K562 (cell line): ENCODE data around the gene LCP2. TPM values are rescaled to one million over a fixed set of nuclear protein-coding genes. Genes with fewer than 3 reads are reported as not detected.

Experiments
- ETV6 ChIP-seq, 3 experiments: fragments of 150-350 bp in 1 of 3; sonication (generic) in 1 of 3; formaldehyde crosslinking in 1 of 3; IDR thresholded peaks; 2 replicates each; pipeline versions ENCODE4 v1.6.1 to v1.8.0; 2014 to 2022; ENCODE audit warnings: borderline replicate concordance in 2 of 3, low read depth in 2 of 3, antibody characterized with exemption in 1 of 3, low read length in 1 of 3, mild to moderate bottlenecking in 1 of 3, missing genetic modification reagents in 1 of 3
- MAFF ChIP-seq: IDR thresholded peaks from 2 replicates; pipeline ENCODE4 v1.6.1; 2012; ENCODE audit warnings: low read length, improper control_type of control experiment
- MTA2 ChIP-seq: fragments of 450-650 bp; IDR thresholded peaks from 2 replicates; pipeline ENCODE4 v1.6.1; 2016; ENCODE audit warnings: low read depth
- MXI1 ChIP-seq: IDR thresholded peaks from 2 replicates; pipeline ENCODE4 v1.6.1; 2011; ENCODE audit warnings: low read depth, mild to moderate bottlenecking, improper control_type of control experiment, low read length
- NCOA2 ChIP-seq, 2 experiments: fragments of 450-650 bp; IDR thresholded peaks; 2 replicates each; pipeline ENCODE4 v1.6.1; 2018; ENCODE audit warnings: mild to moderate bottlenecking in 2 of 2, moderate library complexity in 1 of 2; ENCODE audit not compliant: partially characterized antibody in 2 of 2
- PML ChIP-seq: IDR thresholded peaks from 2 replicates; pipeline ENCODE4 v1.6.1; 2012; ENCODE audit warnings: low read length, inconsistent platforms
- RBBP5 ChIP-seq: fragments of 200-600 bp; sonication (generic); IDR thresholded peaks from 2 replicates; pipeline ENCODE4 v1.6.1; 2012; ENCODE audit warnings: borderline replicate concordance, mild to moderate bottlenecking, low read length, control low read depth, inconsistent platforms; ENCODE audit not compliant: insufficient read depth, poor library complexity, severe bottlenecking
- RREB1 ChIP-seq: fragments of 250-450 bp; sonication (Bioruptor Pico); IDR thresholded peaks from 2 replicates; pipeline ENCODE4 v1.4.0; 2020
- SAFB2 ChIP-seq: fragments of 200-400 bp; formaldehyde crosslinking; IDR thresholded peaks from 2 replicates; pipeline ENCODE4 v1.6.1; 2018; ENCODE audit warnings: borderline replicate concordance, low read length, low read depth, moderate library complexity; ENCODE audit not compliant: severe bottlenecking
- SMARCA4 ChIP-seq: fragments of 450-650 bp; IDR thresholded peaks from 2 replicates; pipeline ENCODE4 v1.6.1; 2016
- SRF ChIP-seq, 2 experiments: fragments of 250-450, 450-650 bp in 1 of 2; sonication (Bioruptor Pico) in 1 of 2; sonication (generic) in 1 of 2; formaldehyde crosslinking; IDR thresholded peaks; 2 replicates each; pipeline versions ENCODE4 v1.5.0 to v1.5.1; 2020 to 2022; ENCODE audit warnings: mild to moderate bottlenecking in 1 of 2, missing genetic modification reagents in 1 of 2
- ZFX ChIP-seq: sonication (generic); formaldehyde crosslinking; IDR thresholded peaks from 2 replicates; pipeline ENCODE4 v1.8.0; 2022; ENCODE audit warnings: mild to moderate bottlenecking, missing genetic modification reagents, moderate library complexity
- ZNF324 ChIP-seq: fragments of 250-450 bp; sonication (Bioruptor Pico); IDR thresholded peaks from 2 replicates; pipeline ENCODE4 v1.4.0; 2020; ENCODE audit warnings: mild to moderate bottlenecking
- polyA plus RNA-seq, 8 experiments: library from polyadenylated mRNA; depleted of rRNA in 4 of 8; stranded (reverse) in 5 of 8; unstranded in 3 of 8; fragments of >200 nt; fragmentation: Nextera tagmentation in 2 of 8; fragmentation: Illumina TruSeq in 1 of 8; extraction: Ambion mirVana in 2 of 8; extraction: Trizol in 1 of 8; gene quantifications; 2 replicates each; pipeline versions ENCODE4 v1.2.1 to v1.2.3, GENCODE V29; 2011 to 2014; ENCODE audit warnings: inconsistent platforms in 1 of 8, missing spikeins in 1 of 8
- total RNA-seq, 7 experiments: library from RNA; depleted of rRNA in 6 of 7; stranded (reverse); fragments of >200 nt in 6 of 7; fragmentation: Illumina TruSeq in 2 of 7; extraction: Trizol in 2 of 7; gene quantifications; 2 replicates each; pipeline versions ENCODE4 v1.2.1 to v1.2.3, GENCODE V29; 2011 to 2021; ENCODE audit warnings: low replicate concordance in 1 of 7

Gene LCP2
- total and polyA plus RNA-seq, 9 of the 15 experiments (the other 6 are each of a cell fraction or from before 2014, with no cell fraction given) = 4.0 to 31.3 (median 14.6) TPM

GRCh38 chr5:170306381-170306831, 8.8 kb upstream of the LCP2 start (continued):
- TF ChIP-seq SAFB2 = no peak
- peak; percentile 74 for TF ChIP-seq SMARCA4
- 0 out of 2 replicates have a peak, but pooled peaks have one; percentile 32 for TF ChIP-seq ZFX (CRISPR knock-in tag)
- peak; percentile 33 for TF ChIP-seq RBBP5
- 0 out of 2 replicates have a peak, but pooled peaks have one; percentile 27 for TF ChIP-seq ZNF324 (CRISPR knock-in tag)
- peak; percentile 29; the same call in 1 of the 2 replicates for TF ChIP-seq MAFF
- TF ChIP-seq RREB1 = peak; percentile 75; the same call in 1 of the 2 replicates
- TF ChIP-seq MTA2 = peak; percentile 44
- TF ChIP-seq ETV6 (IDR thresholded peaks at IDR 0.05; ENCODE audit: borderline replicate concordance in 1 of 2, low read depth in 2 of 2, low read length in 1 of 2) = no peak
- no peak for TF ChIP-seq ETV6 (CRISPR knock-in tag; IDR thresholded peaks at IDR 0.05; ENCODE audit: borderline replicate concordance)
- TF ChIP-seq SRF (CRISPR knock-in tag; IDR thresholded peaks at IDR 0.05) = peak in 1 of 2 experiments; percentile 71; a peak in 1 of 4 replicates
- no peak for TF ChIP-seq NCOA2 (IDR thresholded peaks at IDR 0.05; ENCODE audit: partially characterized antibody in 2 of 2)
- peak; percentile 66 for TF ChIP-seq PML
- TF ChIP-seq MXI1 = no peak
